ENCODE measurements around the gene PFKFB3. TPM values are rescaled to one million over a fixed set of nuclear protein-coding genes. Genes with fewer than 3 reads are reported as not detected.

PFKFB3 gene
- total RNA-seq, 1 experiment from 2014 or later, result 36.8 TPM

GRCh38 chr10:6229290-6229689 is 26.6 kb downstream of the PFKFB3 start:
- peaks cover 3% of the 10 kb centered on the region for H3K79me1 ChIP-seq (ENCODE audit: insufficient read depth, low read depth, low read length, poor library complexity, severe bottlenecking)
- no peak overlapping the region for H3K4me2 ChIP-seq (ENCODE audit: insufficient read depth, insufficient read length, low read length)
- H3K9ac ChIP-seq (ENCODE audit: extremely low read depth, insufficient read length, low read length), result no peak overlapping the region
- no peak overlapping the region for H2BK20ac ChIP-seq (ENCODE audit: low read depth, low read length, poor library complexity, severe bottlenecking)
- H3K56ac ChIP-seq (ENCODE audit: insufficient read length, low read depth, low read length), result no peak overlapping the region
- no peak overlapping the region for H3K18ac ChIP-seq (ENCODE audit: insufficient read length, low read depth, low read length)
- H3K27ac ChIP-seq (ENCODE audit: insufficient read length, low read depth, low read length), result no peak overlapping the region
- no peaks in the 10 kb centered on the region for H3K79me2 ChIP-seq (ENCODE audit: insufficient read depth, low read length)
- DNase-seq, result no peak
- WGBS (ENCODE audit: extremely low coverage, insufficient read length, low lambda C conversion rate), result no CpG with 5 or more reads among the region's 15 CpGs
- H2AK5ac ChIP-seq (ENCODE audit: insufficient read length, low read length), result no peak overlapping the region
- no peak overlapping the region for H2BK120ac ChIP-seq (ENCODE audit: low read depth, low read length, poor library complexity, severe bottlenecking)
- peaks cover 45 to 92% (median 91%) of the 10 kb centered on the region in 3 experiments; a peak in 6 of 7 replicates for H3K36me3 Mint-ChIP-seq (ENCODE audit: insufficient read depth in 1 of 3, low read depth in 3 of 3)
- H3K4me1 ChIP-seq (ENCODE audit: insufficient read depth, low read length), result no peaks in the 10 kb centered on the region
- no peaks in the 10 kb centered on the region for H3K23me2 ChIP-seq (ENCODE audit: insufficient read length, low read depth, low read length, poor library complexity, severe bottlenecking)
- no peaks in the 10 kb centered on the region for H3K9me3 ChIP-seq (ENCODE audit: control insufficient read depth, low read depth, low read length)
- H3K9me3 Mint-ChIP-seq, result no peaks in the 10 kb centered on the region
- H3T11ph ChIP-seq (ENCODE audit: low read length), result no peak overlapping the region
- no peaks in the 10 kb centered on the region for H3K4me1 Mint-ChIP-seq
- H3K14ac ChIP-seq (ENCODE audit: insufficient read depth, low read length), result no peak overlapping the region
- H2BK5ac ChIP-seq (ENCODE audit: insufficient read length, low read length), result no peak overlapping the region
- TF ChIP-seq CTCF (conservative IDR thresholded peaks at IDR 0.05), result no peak
- no peak overlapping the region for H2BK12ac ChIP-seq (ENCODE audit: insufficient read length, low read depth, low read length)
- H3K23ac ChIP-seq (ENCODE audit: insufficient read length, low read depth, low read length), result no peak overlapping the region
- no peak overlapping the region for H4K91ac ChIP-seq (ENCODE audit: insufficient read length, low read depth, low read length)
- peaks cover 2% of the 10 kb centered on the region for H4K20me1 ChIP-seq (ENCODE audit: control insufficient read depth, insufficient read depth, insufficient read length)
- H3K27me3 ChIP-seq (ENCODE audit: insufficient read depth, low read length), result no peaks in the 10 kb centered on the region
- H2AFZ ChIP-seq (ENCODE audit: low read length), result no peak overlapping the region
- no peak overlapping the region for H2BK15ac ChIP-seq (ENCODE audit: low read depth, low read length)
- H4K5ac ChIP-seq (ENCODE audit: insufficient read length, low read depth, low read length), result no peak overlapping the region
- H3K4me3 Mint-ChIP-seq, result no peak overlapping the region
- H3K27me3 Mint-ChIP-seq (ENCODE audit: low read depth), result no peaks in the 10 kb centered on the region
- H3K4ac ChIP-seq (ENCODE audit: low read depth, low read length), result no peak overlapping the region
- no peak overlapping the region for H3K27ac Mint-ChIP-seq
- H4K8ac ChIP-seq (replicated peaks; ENCODE audit: insufficient read length, low read depth, low read length), result no peak overlapping the region

All from H9 (cell line).